Smooth muscle cell (in vitro differentiated cells): ENCODE results near the gene DNM1L. TPM values are rescaled to one million over a fixed set of nuclear protein-coding genes. Genes with fewer than 3 reads are reported as not detected.

ENCODE experiments used
- DNase-seq: peaks from one replicate; lab custom pipeline; 2025; ENCODE audit not compliant: unreplicated experiment; lab: John Stamatoyannopoulos, UW
- H2AFZ ChIP-seq: fragments of 200-600 bp; sonication (generic); 2 replicates; pipeline ENCODE4 v1.6.0; 2016; ENCODE audit warnings: antibody characterized with exemption, low read depth, mild to moderate bottlenecking
- H3F3A ChIP-seq: fragments of 200-600 bp; sonication (generic); 2 replicates; pipeline ENCODE4 v1.6.0; 2017; ENCODE audit warnings: antibody characterized with exemption, low read depth
- H3K27ac ChIP-seq: fragments of 200-600 bp; sonication (generic); 2 replicates; pipeline ENCODE4 v1.5.1; 2016; ENCODE audit warnings: low read depth, mild to moderate bottlenecking
- H3K27me3 ChIP-seq: fragments of 200-600 bp; sonication (generic); 2 replicates; pipeline ENCODE4 v1.6.1; 2016; ENCODE audit warnings: low read depth, mild to moderate bottlenecking
- H3K36me3 ChIP-seq: fragments of 200-600 bp; sonication (generic); 2 replicates; pipeline ENCODE4 v1.5.1; 2016; ENCODE audit warnings: low read depth
- H3K4me1 ChIP-seq: fragments of 200-600 bp; sonication (generic); 2 replicates; pipeline ENCODE4 v1.5.1; 2016; ENCODE audit warnings: low read depth
- H3K4me2 ChIP-seq: fragments of 200-600 bp; sonication (generic); 2 replicates; pipeline ENCODE4 v1.6.0; 2016; ENCODE audit warnings: mild to moderate bottlenecking
- H3K4me3 ChIP-seq: fragments of 200-600 bp; sonication (generic); 2 replicates; pipeline ENCODE4 v1.5.1; 2016; ENCODE audit warnings: mild to moderate bottlenecking
- H3K79me2 ChIP-seq: fragments of 200-600 bp; sonication (generic); 2 replicates; pipeline ENCODE4 v1.6.0; 2016; ENCODE audit warnings: low read depth, mild to moderate bottlenecking
- H3K9ac ChIP-seq: fragments of 200-600 bp; sonication (generic); 2 replicates; pipeline ENCODE4 v1.6.0; 2016; ENCODE audit warnings: low read depth
- H3K9me3 ChIP-seq: fragments of 200-600 bp; sonication (generic); replicated peaks from 2 replicates; pipeline ENCODE4 v1.5.1; 2016; ENCODE audit warnings: low read depth
- H4K20me1 ChIP-seq: fragments of 200-600 bp; sonication (generic); 2 replicates; pipeline ENCODE4 v1.6.0; 2016; ENCODE audit warnings: low read depth
- CTCF ChIP-seq: fragments of 200-600 bp; sonication (generic); IDR thresholded peaks from 2 replicates; pipeline ENCODE4 v1.5.1; 2017; ENCODE audit warnings: borderline replicate concordance, mild to moderate bottlenecking, antibody characterized with exemption; ENCODE audit not compliant: insufficient read depth, poor library complexity, severe bottlenecking
- WGBS: methylation state at CpG from one replicate; pipeline ENCODE4 v1.1.7; 2016; ENCODE audit warnings: low lambda C conversion rate; 5-methylcytosine and 5-hydroxymethylcytosine counted together
- polyA plus RNA-seq: library from polyadenylated mRNA; unstranded; fragments of >200 nt; fragmentation: Nextera tagmentation; extraction: Ambion mirVana; gene quantifications from 2 replicates; pipeline ENCODE4 v1.2.1, GENCODE V29; 2016
- total RNA-seq: library from RNA; depleted of rRNA; stranded (reverse); fragments of >200 nt; gene quantifications from 2 replicates; pipeline ENCODE4 v1.2.3, GENCODE V29; 2014

Gene DNM1L
- total RNA-seq (56.3 and 88.1 TPM in 2 replicates), polyA plus RNA-seq (33.6 and 42.3 TPM in 2 replicates)

DNA sequence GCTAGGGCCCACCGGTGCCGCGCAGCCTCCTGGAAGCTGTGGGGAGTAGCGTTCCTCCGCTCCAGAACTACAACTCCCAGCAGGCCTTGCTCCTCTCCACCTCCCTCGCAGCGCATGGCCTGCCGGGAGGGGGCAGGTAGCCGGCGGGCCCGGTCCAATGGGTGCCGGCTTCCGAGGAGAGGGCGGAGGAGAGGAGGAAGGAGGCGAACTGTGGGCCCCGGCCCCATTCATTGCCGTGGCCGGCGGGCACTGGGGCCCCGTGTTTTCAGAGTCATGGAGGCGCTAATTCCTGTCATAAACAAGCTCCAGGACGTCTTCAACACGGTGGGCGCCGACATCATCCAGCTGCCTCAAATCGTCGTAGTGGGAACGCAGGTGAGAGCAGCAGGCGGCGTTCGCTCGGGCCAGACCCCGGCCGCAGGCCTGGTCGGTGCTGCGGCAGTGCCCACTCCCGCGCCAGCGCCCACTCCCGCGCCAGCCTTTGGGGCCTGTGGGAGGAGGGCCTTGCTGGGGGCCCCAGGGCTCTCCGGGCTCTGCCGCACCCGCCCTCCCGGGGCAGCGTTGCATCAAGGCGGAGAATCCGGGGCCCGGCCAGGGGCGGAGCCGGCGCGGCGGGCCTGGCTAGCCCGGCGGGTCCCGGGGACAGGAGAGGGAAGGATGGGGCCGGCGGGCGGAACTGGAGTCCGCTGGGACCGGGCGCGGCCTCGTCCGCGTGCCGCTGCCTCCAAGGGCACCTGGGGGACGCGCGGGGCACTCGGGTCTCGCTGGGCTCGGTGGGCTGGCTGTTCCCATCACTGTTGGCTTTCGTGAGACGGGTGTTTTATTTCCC, at the start of gene DNM1L:
DNM1L (plus strand) TSS at position 211 of the 829 bp plus-strand sequence; CDS start at position 274, 63 bp downstream.
- peaks cover 36% of the 10 kb centered on the region for H4K20me1 ChIP-seq
- no peaks in the 10 kb centered on the region for H3K9me3 ChIP-seq
- no peaks in the 10 kb centered on the region for H3K27me3 ChIP-seq
- no peaks in the 10 kb centered on the region for H3F3A ChIP-seq
- peak within 1 kb of the TSS; percentile 76 for H3K9ac ChIP-seq
- H3K4me1 ChIP-seq: peaks cover 10% of the 10 kb centered on the region
- H3K79me2 ChIP-seq: peaks cover 45% of the 10 kb centered on the region
- H3K27ac ChIP-seq: peak within 1 kb of the TSS; percentile 77
- H2AFZ ChIP-seq: peak within 1 kb of the TSS; percentile 40
- no peak for TF ChIP-seq CTCF
- peak within 1 kb of the TSS; percentile 86 for H3K4me2 ChIP-seq
- under 1% methylated on average over 64 of the region's 76 CpGs for WGBS
- peak within 1 kb of the TSS; percentile 71 for H3K4me3 ChIP-seq
- H3K36me3 ChIP-seq: no peaks in the 10 kb centered on the region
- peak; percentile 92 for DNase-seq

DNA sequence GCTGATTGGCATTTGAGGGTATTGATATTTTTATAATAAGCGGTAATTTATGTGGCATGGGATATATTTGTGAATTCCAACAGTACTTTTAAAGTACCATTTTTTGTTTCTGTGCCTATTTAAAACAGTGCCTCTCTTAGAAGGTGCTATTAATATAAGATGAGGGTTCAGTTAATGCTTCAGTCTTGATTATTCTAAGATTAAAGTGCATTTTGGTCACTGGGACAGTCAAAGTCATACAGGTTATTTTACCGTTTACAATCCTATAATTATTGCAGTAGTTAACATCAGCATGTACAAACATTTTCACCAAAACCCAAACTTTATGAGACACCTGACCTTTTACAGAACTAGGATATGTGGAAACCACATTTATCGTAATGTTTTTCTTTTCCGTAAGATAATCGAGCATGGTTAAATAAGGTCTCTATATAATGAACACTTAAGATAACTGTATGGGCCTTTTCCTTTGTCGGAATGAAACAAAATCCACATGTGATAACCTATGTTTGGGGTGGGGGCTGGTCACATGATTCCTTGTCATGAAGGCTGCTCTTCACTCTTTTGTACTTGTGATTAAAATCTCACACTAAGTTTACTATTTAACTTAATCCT, 37.7 kb upstream of the DNM1L start:
- Histone ChIP-seq H3K4me1 (peaks cover 8% of the 10 kb centered on the region), H3K4me2 (no peak overlapping the region), H3K79me2 (no peaks in the 10 kb centered on the region), H3K27me3 (no peaks in the 10 kb centered on the region), H4K20me1 (no peaks in the 10 kb centered on the region), H3K4me3 (no peak overlapping the region), H3F3A (no peaks in the 10 kb centered on the region), H3K9ac (no peak overlapping the region), H2AFZ (no peak overlapping the region), H3K27ac (no peak overlapping the region), H3K9me3 (no peaks in the 10 kb centered on the region), H3K36me3 (no peaks in the 10 kb centered on the region)
- 95% methylated on average over 6 of the region's 6 CpGs for WGBS
- TF ChIP-seq CTCF: no peak
- no peak for DNase-seq

DNA sequence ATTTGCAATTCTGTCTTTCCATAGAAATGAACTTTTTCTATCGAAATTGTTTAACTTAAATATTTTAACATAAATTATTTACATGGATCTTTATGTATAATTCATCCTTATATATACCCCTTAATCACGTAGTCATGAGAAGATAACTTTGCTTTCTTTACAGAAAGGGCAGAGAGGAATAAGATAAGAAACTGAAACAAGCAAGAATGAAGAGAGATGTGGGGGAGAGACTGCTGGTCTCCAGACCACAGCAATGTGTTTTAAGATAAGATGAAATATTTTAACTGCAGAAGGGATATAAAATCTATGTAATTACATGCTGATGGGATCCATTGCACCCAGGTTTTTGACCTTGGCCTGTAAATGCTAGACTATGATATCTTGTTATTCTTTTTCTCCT, 34.7 kb upstream of the DNM1L start:
- no peaks in the 10 kb centered on the region for H3K36me3 ChIP-seq
- no peak overlapping the region for H3K27ac ChIP-seq
- no peaks in the 10 kb centered on the region for H4K20me1 ChIP-seq
- no peaks in the 10 kb centered on the region for H3K27me3 ChIP-seq
- peak overlapping the region; percentile 47 for H3K4me2 ChIP-seq
- TF ChIP-seq CTCF: no peak
- peaks cover 11% of the 10 kb centered on the region for H3K4me1 ChIP-seq
- no peak for DNase-seq
- H3K4me3 ChIP-seq: no peak overlapping the region
- H3K79me2 ChIP-seq: no peaks in the 10 kb centered on the region
- no peak overlapping the region for H2AFZ ChIP-seq
- H3K9ac ChIP-seq: no peak overlapping the region
- H3F3A ChIP-seq: no peaks in the 10 kb centered on the region
- no peaks in the 10 kb centered on the region for H3K9me3 ChIP-seq
- WGBS: 58% methylated on average over 2 of the region's 2 CpGs
